Calu3 (cell line): Measurements from ENCODE around the gene THUMPD2. TPM values are rescaled to one million over a fixed set of nuclear protein-coding genes. Genes with fewer than 3 reads are reported as not detected.

Experiments
- BruUV-seq: library from RNA; stranded (reverse); fragments of 400-500 nt; replicated peaks from 2 replicates; lab custom pipeline; 2021; lab: Mats Ljungman, UMichigan
- CTCF ChIA-PET: fragments of 300-600 bp; sonication (Branson Sonifier 250); formaldehyde crosslinking; loops from one replicate; lab custom pipeline; 2022; ENCODE audit warnings: antibody characterized with exemption; lab: Charles Lee
- DNase-seq: peaks from one replicate; pipeline ENCODE4 v3.0.0; 2022
- H3K27ac Mint-ChIP-seq: one replicate; pipeline ENCODE4 v1.8.0; 2022; ENCODE audit warnings: mixed read lengths; ENCODE audit not compliant: unreplicated experiment
- H3K27me3 Mint-ChIP-seq: one replicate; pipeline ENCODE4 v1.8.0; 2022; ENCODE audit warnings: mixed read lengths; ENCODE audit not compliant: unreplicated experiment
- H3K36me3 Mint-ChIP-seq: one replicate; pipeline ENCODE4 v1.8.0; 2022; ENCODE audit warnings: mild to moderate bottlenecking, moderate library complexity, mixed read lengths; ENCODE audit not compliant: insufficient read depth, unreplicated experiment
- H3K4me1 Mint-ChIP-seq: one replicate; pipeline ENCODE4 v1.8.0; 2022; ENCODE audit warnings: mild to moderate bottlenecking, low read depth, mixed read lengths; ENCODE audit not compliant: unreplicated experiment
- H3K4me3 Mint-ChIP-seq: one replicate; pipeline ENCODE4 v1.8.0; 2022; ENCODE audit warnings: mild to moderate bottlenecking, low read depth, moderate library complexity, mixed read lengths; ENCODE audit not compliant: unreplicated experiment
- H3K9me3 Mint-ChIP-seq: one replicate; pipeline ENCODE4 v1.8.0; 2022; ENCODE audit warnings: low read depth, mixed read lengths; ENCODE audit not compliant: unreplicated experiment
- CTCF ChIP-seq: fragments of 200-600 bp; IDR thresholded peaks from one replicate; pipeline ENCODE4 v1.8.0; 2022; ENCODE audit warnings: antibody characterized with exemption; ENCODE audit not compliant: unreplicated experiment
- intact Hi-C: fragments of 100-400 bp; cut with micrococcal nuclease; formaldehyde crosslinking; loops from one replicate; pipeline ENCODE4 v1.10.0; 2022; ENCODE audit not compliant: unreplicated experiment
- total RNA-seq: library from RNA; stranded (reverse); gene quantifications from 2 replicates; pipeline ENCODE4 v1.2.3, GENCODE V29; 2022

THUMPD2 gene
- total RNA-seq, 1 experiment from 2014 or later, result 13.4 TPM

DNA sequence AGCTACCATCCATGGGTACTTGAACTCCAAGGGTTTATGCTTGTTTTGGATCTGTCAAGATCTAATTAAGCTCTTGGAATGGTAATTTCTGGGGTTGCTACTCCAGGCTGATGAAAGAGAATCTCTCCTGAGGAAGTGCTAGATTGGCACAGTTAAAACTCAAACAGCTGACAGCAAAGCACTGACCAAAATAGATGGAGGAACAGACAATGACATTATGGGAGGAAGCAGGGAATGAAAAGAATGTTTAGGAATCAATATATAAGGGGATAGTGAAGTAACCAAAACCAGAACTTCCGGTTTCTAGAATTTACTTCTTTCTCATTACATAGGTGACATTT, 6.3 kb downstream of the THUMPD2 start:
- Mint-ChIP-seq H3K36me3 (peaks cover 18% of the 10 kb centered on the region), H3K9me3 (no peaks in the 10 kb centered on the region), H3K27me3 (no peaks in the 10 kb centered on the region), H3K27ac (no peak overlapping the region), H3K4me3 (no peak overlapping the region), H3K4me1 (peaks cover 14% of the 10 kb centered on the region)
- TF ChIP-seq CTCF, result no peak
- BruUV-seq, result no TSS peak
- DNase-seq, result no peak
- CTCF ChIA-PET, result no interaction called here
- intact Hi-C loops, result no loop called here

DNA sequence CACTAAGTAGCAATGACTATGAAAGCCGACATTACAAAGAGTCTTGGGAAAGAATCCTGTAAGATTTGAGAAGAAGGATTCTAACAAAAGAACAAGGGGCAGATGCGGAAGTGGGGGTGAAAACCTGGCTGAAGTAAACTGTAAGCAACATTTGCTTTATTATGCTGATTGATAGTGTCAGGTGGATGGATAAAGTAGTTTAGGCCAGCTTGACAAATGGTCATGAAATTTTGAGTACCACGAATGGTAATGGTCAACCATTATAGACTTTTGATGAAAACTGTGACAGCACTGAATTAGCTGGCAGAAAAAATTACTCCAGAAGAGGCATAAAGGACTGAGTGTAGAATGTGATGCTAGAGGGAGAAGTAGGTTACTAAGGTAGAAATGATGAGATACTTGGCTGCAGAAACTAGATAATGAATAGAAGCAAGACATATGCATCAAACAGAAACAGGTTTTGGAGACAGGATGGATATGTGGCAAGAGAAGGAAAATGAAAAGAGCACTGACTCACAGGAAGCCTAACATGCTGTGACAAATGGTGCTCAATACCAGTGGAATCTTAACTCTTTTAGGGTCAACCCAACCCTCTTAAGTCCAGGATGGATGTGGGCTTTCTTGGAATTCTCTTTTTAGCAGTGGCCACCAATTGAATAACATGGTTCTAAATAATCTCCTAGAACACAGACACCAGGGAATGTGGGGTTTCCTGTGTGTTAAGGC, 6.8 kb downstream of the THUMPD2 start:
- no peak overlapping the region for H3K27ac Mint-ChIP-seq
- H3K27me3 Mint-ChIP-seq, result no peaks in the 10 kb centered on the region
- CTCF ChIA-PET, result no interaction called here
- no peak for TF ChIP-seq CTCF
- DNase-seq, result no peak
- intact Hi-C loops, result no loop called here
- H3K9me3 Mint-ChIP-seq, result no peaks in the 10 kb centered on the region
- H3K4me3 Mint-ChIP-seq, result no peak overlapping the region
- H3K4me1 Mint-ChIP-seq, result peaks cover 14% of the 10 kb centered on the region
- BruUV-seq, result no TSS peak
- peaks cover 14% of the 10 kb centered on the region for H3K36me3 Mint-ChIP-seq

GRCh38 chr2:39762448-39762847, 16.6 kb downstream of the THUMPD2 start:
- intact Hi-C loops, result no loop called here
- no peaks in the 10 kb centered on the region for H3K9me3 Mint-ChIP-seq
- no peaks in the 10 kb centered on the region for H3K4me1 Mint-ChIP-seq
- no peak overlapping the region for H3K4me3 Mint-ChIP-seq
- no peaks in the 10 kb centered on the region for H3K27me3 Mint-ChIP-seq
- H3K36me3 Mint-ChIP-seq, result peaks cover 20% of the 10 kb centered on the region
- BruUV-seq, result no TSS peak
- DNase-seq, result no peak
- H3K27ac Mint-ChIP-seq, result no peak overlapping the region
- CTCF ChIA-PET, result no interaction called here
- no peak for TF ChIP-seq CTCF

- no peaks in the 10 kb centered on the region for H3K27me3 Mint-ChIP-seq
- intact Hi-C loops, result no loop called here
- no peak overlapping the region for H3K27ac Mint-ChIP-seq
- no peak for TF ChIP-seq CTCF
- CTCF ChIA-PET, result interaction anchor here (0.6 kb wide), 1 partner anchor 247 kb away, joined by 3 read pairs; no protein-coding TSS in a partner anchor
- no peak for DNase-seq
- BruUV-seq, result no TSS peak
- H3K9me3 Mint-ChIP-seq, result no peaks in the 10 kb centered on the region
- peaks cover 31% of the 10 kb centered on the region for H3K36me3 Mint-ChIP-seq
- H3K4me3 Mint-ChIP-seq, result no peak overlapping the region
- no peaks in the 10 kb centered on the region for H3K4me1 Mint-ChIP-seq
These were observed 21.9 kb downstream of the THUMPD2 start for GRCh38 chr2:39757156-39757555.
